ENCODE measurements around the gene GRK5. TPM values are rescaled to one million over a fixed set of nuclear protein-coding genes. Genes with fewer than 3 reads are reported as not detected.

GRK5 gene
- total and polyA plus RNA-seq, 9 of the 15 experiments (the other 6 are each of a cell fraction or from before 2014, with no cell fraction given) = 0.46 to 0.83 (median 0.67) TPM; not detected in 2

GRCh38 chr10:119444866-119445265 is 237.5 kb downstream of the GRK5 start:
- no peak overlapping the region for H3K4me3 ChIP-seq
- intact Hi-C loops (cut with micrococcal nuclease) (loop anchor here (2.0 to 10.0 kb wide), 4 partner anchors 100 to 246 kb away; partner anchors contain the start of genes GRK5, RGS10 and TIAL1), in situ Hi-C loops (cut with MboI) (no loop called here)
- ChIA-PET POLR2A (interaction anchor here (0.7 to 2.2 kb wide), 3 partner anchors 15 to 93 kb away, joined by 3 to 5 read pairs (median 3); no protein-coding TSS in a partner anchor), CTCF (ENCODE audit: low intra/inter-chr PET ratio) (interaction anchor here (0.8 to 1.0 kb wide), 2 partner anchors 238 to 247 kb away, joined by 3 read pairs; partner anchors contain the start of gene GRK5)
- no TSS peak for BruUV-seq (replicated peaks)
- TF ChIP-seq POLR3A (IDR thresholded peaks at IDR 0.05; ENCODE audit: borderline replicate concordance, extremely low read depth, insufficient read depth, insufficient read length) = no peak
- TF ChIP-seq SNAPC5 (CRISPR knock-in tag; IDR thresholded peaks at IDR 0.05) = no peak
- no peak for TF ChIP-seq ZNF408 (CRISPR knock-in tag; IDR thresholded peaks at IDR 0.05; ENCODE audit: low read depth)
- no peak for TF ChIP-seq FOXP1 (CRISPR knock-in tag; IDR thresholded peaks at IDR 0.05)
- TF ChIP-seq ZNF282 (CRISPR knock-in tag; IDR thresholded peaks at IDR 0.05) = no peak
- TF ChIP-seq VEZF1 (CRISPR knock-in tag; IDR thresholded peaks at IDR 0.05) = no peak
- no peak for TF ChIP-seq CBX3 (IDR thresholded peaks at IDR 0.05; ENCODE audit: borderline replicate concordance in 1 of 2, low read length in 2 of 2)
- TF ChIP-seq EHMT2 (IDR thresholded peaks at IDR 0.05) = no peak
- TF ChIP-seq GTF3C2 (IDR thresholded peaks at IDR 0.05; ENCODE audit: borderline replicate concordance, extremely low read depth, insufficient read length) = no peak
- no peak for TF ChIP-seq DDX20 (tag; IDR thresholded peaks at IDR 0.05; ENCODE audit: low read depth)
- WGBS (ENCODE audit: insufficient coverage, low coverage, missing lambda C conversion rate) = 37% methylated on average over 4 of the region's 10 CpGs
- H3K4me2 ChIP-seq (ENCODE audit: insufficient read depth, low read length) = no peak overlapping the region
- H3K9ac ChIP-seq (ENCODE audit: insufficient read depth in 1 of 2, low read depth in 2 of 2, low read length in 2 of 2) = no peak overlapping the region
- no peaks in the 10 kb centered on the region for H3K9me1 ChIP-seq (ENCODE audit: control insufficient read depth, insufficient read depth, low read length)
- H3K27ac ChIP-seq (ENCODE audit: extremely low read depth, low read depth, low read length) = no peak overlapping the region
- no peaks in the 10 kb centered on the region for H3K9me3 ChIP-seq (replicated peaks; ENCODE audit: control insufficient read depth, insufficient read depth, low read depth, low read length)
- no peak overlapping the region for H2AFZ ChIP-seq (ENCODE audit: low read depth, low read length)
- no peaks in the 10 kb centered on the region for H4K20me1 ChIP-seq (replicated peaks; ENCODE audit: control insufficient read depth, insufficient read depth, low read length)
- H3K36me3 ChIP-seq (ENCODE audit: control insufficient read depth, insufficient read depth, low read length) = no peaks in the 10 kb centered on the region
- ATAC-seq = no peak; the same call in 2 of the 3 replicates
- FAIRE-seq = no peak
- no peak for DNase-seq (ENCODE audit: extremely low read depth in 1 of 4, low spot score in 3 of 4)
- peaks cover 0 to 54% of the 10 kb centered on the region in 2 experiments; a peak in 3 of 5 replicates for H3K27me3 ChIP-seq (ENCODE audit: control insufficient read depth in 2 of 2, insufficient read depth in 2 of 2, low read length in 2 of 2)
- H3K4me1 ChIP-seq (replicated peaks in 1 of 2; ENCODE audit: control insufficient read depth in 2 of 2, insufficient read depth in 2 of 2, low read length in 2 of 2) = peaks cover 0 to 17% of the 10 kb centered on the region in 2 experiments; a peak in 2 of 5 replicates
- no peaks in the 10 kb centered on the region for H3K79me2 ChIP-seq (ENCODE audit: control insufficient read depth, insufficient read depth, low read length)

Measured in K562 (cell line).